ENCODE measurements around the gene APBA3.

Gene APBA3, protein sequence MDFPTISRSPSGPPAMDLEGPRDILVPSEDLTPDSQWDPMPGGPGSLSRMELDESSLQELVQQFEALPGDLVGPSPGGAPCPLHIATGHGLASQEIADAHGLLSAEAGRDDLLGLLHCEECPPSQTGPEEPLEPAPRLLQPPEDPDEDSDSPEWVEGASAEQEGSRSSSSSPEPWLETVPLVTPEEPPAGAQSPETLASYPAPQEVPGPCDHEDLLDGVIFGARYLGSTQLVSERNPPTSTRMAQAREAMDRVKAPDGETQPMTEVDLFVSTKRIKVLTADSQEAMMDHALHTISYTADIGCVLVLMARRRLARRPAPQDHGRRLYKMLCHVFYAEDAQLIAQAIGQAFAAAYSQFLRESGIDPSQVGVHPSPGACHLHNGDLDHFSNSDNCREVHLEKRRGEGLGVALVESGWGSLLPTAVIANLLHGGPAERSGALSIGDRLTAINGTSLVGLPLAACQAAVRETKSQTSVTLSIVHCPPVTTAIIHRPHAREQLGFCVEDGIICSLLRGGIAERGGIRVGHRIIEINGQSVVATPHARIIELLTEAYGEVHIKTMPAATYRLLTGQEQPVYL

GRCh38 chr19:3761382-3762129 lies at the start of gene APBA3:
TSS of gene APBA3 (minus strand) at chr19:3761692. CDS start at chr19:3760264, 1,428 bp downstream.
- peak; percentile 76 for DNase-seq

GRCh38 chr19:3810708-3811355 lies 49.3 kb upstream of the APBA3 start:
- DNase-seq = no peak

- DNase-seq = no peak
These were observed 48.6 kb upstream of the APBA3 start for GRCh38 chr19:3809881-3810707.

DNA sequence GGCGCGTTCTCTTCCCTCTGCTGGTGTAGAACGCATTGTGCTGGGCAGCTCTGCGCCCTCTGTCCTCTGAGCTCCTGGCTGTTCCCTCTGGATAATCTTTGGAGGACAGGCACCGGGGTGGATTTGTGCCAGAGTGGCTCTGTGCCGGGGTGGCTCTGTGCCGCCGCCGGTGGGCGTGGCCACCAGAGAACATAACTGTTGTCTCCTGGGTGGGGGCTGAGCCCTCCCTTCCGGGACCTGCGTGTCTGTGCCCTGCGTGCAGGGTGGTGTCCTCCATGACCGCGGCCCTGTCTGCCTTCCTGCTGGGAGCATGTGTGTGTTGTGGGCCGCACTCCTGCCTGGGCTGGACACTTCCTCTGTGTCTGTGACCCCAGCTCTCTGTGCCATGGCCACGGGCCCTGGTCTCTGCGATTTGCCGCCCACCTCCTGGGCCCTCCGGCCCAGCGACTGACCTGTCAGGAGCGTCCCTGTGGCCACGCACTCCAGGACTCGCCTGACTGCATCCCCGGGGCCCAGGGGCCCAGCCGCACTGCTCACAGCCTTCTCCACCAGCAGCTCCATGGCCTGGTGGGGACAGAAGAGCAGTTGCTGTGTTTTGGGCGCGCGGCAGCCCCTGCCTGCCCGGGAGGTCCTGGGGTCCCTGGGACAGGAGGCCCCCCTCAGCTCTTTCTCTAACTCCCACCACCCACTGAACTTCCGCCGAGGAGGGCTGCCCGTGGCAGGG lies 47.1 kb upstream of the APBA3 start:
- no peak for DNase-seq

GRCh38 chr19:3807574-3808354 lies 46.3 kb upstream of the APBA3 start:
- DNase-seq = no peak

DNA sequence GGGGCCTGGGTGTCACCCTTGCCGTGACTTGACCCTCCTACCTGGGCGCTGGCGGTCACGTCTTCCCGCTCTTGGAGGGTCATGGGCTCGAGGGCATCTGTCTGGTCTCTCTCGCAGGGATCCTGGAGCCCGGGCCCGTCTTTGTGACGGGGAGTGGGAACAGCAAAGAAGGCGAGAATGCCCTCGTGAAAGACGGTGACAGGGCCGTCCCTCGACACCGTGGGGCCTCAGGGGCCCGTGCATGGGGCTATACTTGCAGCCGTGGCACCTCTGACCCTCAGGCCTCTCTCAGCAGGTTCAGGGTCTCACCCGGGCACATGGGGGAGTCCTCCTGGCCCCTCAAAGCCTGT lies 45.6 kb upstream of the APBA3 start:
- DNase-seq = no peak

- no peak for DNase-seq
These were observed 44.4 kb upstream of the APBA3 start for GRCh38 chr19:3805859-3806258.

GRCh38 chr19:3804429-3804828 lies 42.9 kb upstream of the APBA3 start:
- no peak for DNase-seq

- no peak for DNase-seq
These were observed 42.5 kb upstream of the APBA3 start for GRCh38 chr19:3803986-3804385.

DNA sequence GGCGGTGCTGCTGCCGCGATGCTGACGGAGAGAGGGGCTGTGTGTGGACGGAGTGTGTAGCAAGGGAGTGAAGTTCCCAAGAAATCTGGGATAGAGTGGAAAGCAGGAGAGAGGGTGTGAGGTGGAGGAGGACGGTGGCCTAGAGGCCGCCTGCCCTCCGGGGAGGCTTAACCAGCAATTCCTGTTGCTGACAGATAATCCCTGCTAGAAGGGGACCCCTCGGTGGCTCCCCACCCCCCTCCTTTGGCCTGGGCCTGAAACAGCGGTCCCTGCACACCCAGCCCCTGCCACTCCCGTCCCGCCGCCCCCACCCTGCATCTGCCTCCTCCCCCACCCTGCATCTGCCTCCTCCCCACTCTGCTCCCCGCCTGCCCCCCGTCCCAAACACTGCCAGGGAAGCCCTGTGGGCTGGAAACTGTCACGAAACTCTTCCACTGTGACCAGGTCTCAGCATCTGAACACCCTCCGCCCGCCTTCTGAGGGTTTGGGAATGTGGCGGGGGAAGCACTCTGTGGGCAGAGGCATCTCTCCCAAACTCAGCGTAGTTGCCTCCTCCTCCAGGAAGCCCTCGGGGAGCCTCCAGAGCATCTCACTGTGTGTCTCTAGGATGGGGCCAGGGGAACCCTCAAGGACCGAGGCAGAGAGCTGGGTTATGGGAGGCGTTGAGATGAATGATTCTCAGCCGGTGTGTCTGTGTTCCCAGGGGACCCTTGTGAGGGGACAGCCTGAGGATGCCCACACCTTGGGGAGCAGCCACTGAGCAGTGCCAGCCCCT lies 41.8 kb upstream of the APBA3 start:
- no peak for DNase-seq

GRCh38 chr19:3801412-3802096 lies 40.1 kb upstream of the APBA3 start:
- DNase-seq = no peak

GRCh38 chr19:3800996-3801395 lies 39.5 kb upstream of the APBA3 start:
- no peak for DNase-seq

GRCh38 chr19:3798137-3798536 lies 36.6 kb upstream of the APBA3 start:
- no peak for DNase-seq

GRCh38 chr19:3796358-3796757 lies 34.9 kb upstream of the APBA3 start:
- no peak for DNase-seq

- no peak for DNase-seq
These were observed 32.3 kb upstream of the APBA3 start for GRCh38 chr19:3793799-3794198.

GRCh38 chr19:3792114-3792513 lies 30.6 kb upstream of the APBA3 start:
- no peak for DNase-seq

GRCh38 chr19:3790941-3791340 lies 29.4 kb upstream of the APBA3 start:
- no peak for DNase-seq

DNA sequence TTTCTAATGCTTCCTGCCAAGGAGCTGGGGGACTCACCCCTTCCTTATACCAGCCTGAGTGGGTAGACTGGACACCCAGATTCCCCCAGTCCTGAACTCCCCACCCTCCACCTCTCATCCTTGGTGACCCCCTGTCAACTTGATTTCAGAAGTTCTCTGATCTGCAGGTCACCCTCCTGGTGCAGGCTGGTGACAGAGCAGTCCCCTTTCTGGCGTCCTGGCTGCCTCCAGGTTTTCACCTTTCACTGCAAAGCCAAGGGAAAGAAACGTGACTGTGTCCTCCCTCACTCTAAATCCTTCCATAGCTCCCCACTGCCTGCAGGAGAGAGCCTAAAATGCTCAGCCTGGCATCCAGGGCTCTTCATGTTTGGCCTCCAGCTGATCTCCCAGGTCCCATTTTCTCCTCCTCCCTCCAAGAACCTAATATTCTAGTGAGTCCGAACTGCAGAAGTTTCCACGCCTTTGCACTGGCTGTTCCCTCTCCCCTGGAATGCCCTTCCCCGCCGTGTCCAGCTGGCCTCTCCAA lies 28.8 kb upstream of the APBA3 start:
- DNase-seq = no peak

Data from NCI-H2029 (cell line).